ENCODE results near the gene RALY.
A peak's percentile ranks its signal among the peaks of the same experiment; 100 is the strongest.

The RALY gene

GRCh38 chr20:33977535-33977934, 16.2 kb upstream of the RALY start:
- Mint-ChIP-seq H3K27ac (no peak overlapping the region), H3K4me3 (no peak overlapping the region), H3K4me1 (peaks cover 0 to 4% of the 10 kb centered on the region in 2 donors), H3K9me3 (peaks cover 4 to 5% of the 10 kb centered on the region in 2 donors), H3K27me3 (peaks cover 6 to 13% of the 10 kb centered on the region in 2 donors), H3K36me3 (no peaks in the 10 kb centered on the region)
- no peak for ATAC-seq (replicated peaks)
- DNase-seq, result no peak

- Mint-ChIP-seq H3K27ac (no peak overlapping the region), H3K27me3 (peaks cover 6 to 13% of the 10 kb centered on the region in 2 donors), H3K4me1 (peaks cover 0 to 4% of the 10 kb centered on the region in 2 donors), H3K4me3 (no peak overlapping the region), H3K9me3 (peaks cover 4 to 5% of the 10 kb centered on the region in 2 donors), H3K36me3 (no peaks in the 10 kb centered on the region)
- DNase-seq, result no peak
- no peak for ATAC-seq (replicated peaks)
Observed at GRCh38 chr20:33979094-33979493, 14.6 kb upstream of the RALY start.

GRCh38 chr20:33981347-33981746, 12.4 kb upstream of the RALY start:
- ATAC-seq (replicated peaks) (no peak), DNase-seq (no peak)
- Mint-ChIP-seq H3K27me3 (peaks cover 6 to 13% of the 10 kb centered on the region in 2 donors), H3K27ac (no peak overlapping the region), H3K36me3 (no peaks in the 10 kb centered on the region), H3K9me3 (peaks cover 4 to 5% of the 10 kb centered on the region in 2 donors), H3K4me1 (peaks cover 0 to 2% of the 10 kb centered on the region in 2 donors), H3K4me3 (no peak overlapping the region)

- Mint-ChIP-seq H3K4me1 (no peaks in the 10 kb centered on the region), H3K27me3 (peaks cover 6 to 13% of the 10 kb centered on the region in 2 donors), H3K36me3 (no peaks in the 10 kb centered on the region), H3K4me3 (no peak overlapping the region), H3K9me3 (peaks cover 4 to 5% of the 10 kb centered on the region in 2 donors), H3K27ac (no peak overlapping the region)
- no peak for DNase-seq
- no peak for ATAC-seq (replicated peaks)
Observed at GRCh38 chr20:33981964-33982363, 11.7 kb upstream of the RALY start.

GRCh38 chr20:33983371-33983770, 10.3 kb upstream of the RALY start:
- ATAC-seq (replicated peaks) (no peak), DNase-seq (no peak)
- no peak overlapping the region for H3K27ac Mint-ChIP-seq
- H3K4me1 Mint-ChIP-seq, result peaks cover 0 to 4% of the 10 kb centered on the region in 2 donors
- peaks cover 0 to 13% of the 10 kb centered on the region in 2 donors for H3K27me3 Mint-ChIP-seq
- no peaks in the 10 kb centered on the region for H3K9me3 Mint-ChIP-seq
- H3K36me3 Mint-ChIP-seq, result no peaks in the 10 kb centered on the region
- H3K4me3 Mint-ChIP-seq, result no peak overlapping the region

DNA sequence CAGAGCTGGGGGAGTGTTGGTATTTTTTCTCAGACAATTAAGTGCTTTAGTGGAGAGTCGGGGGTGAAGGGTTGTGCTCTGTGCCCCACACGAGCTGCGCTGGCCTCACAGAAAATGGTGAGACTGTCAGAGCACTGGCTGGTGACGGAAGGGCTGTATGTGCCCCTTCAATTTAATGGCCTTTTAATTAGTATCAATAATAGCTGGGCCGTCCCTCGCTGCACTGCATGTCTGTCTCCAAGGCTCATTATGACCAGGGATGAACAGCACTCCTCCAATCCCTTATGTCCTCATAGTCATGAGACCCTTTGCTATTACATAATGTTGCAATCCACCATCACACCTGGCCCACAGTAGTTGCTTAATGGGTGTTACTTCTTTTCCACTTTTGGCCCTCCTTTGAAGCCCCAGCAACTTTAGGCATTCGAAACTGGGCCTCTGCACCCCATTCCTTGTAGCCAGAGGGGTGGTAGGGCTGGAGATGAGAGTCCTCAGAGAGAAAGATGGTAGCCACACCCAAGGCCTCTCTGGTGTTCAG, 9.5 kb upstream of the RALY start:
- Mint-ChIP-seq H3K27me3 (peaks cover 0 to 7% of the 10 kb centered on the region in 2 donors), H3K36me3 (peaks cover 7 to 8% of the 10 kb centered on the region in 2 donors), H3K4me3 (no peak overlapping the region), H3K4me1 (peaks cover 0 to 13% of the 10 kb centered on the region in 2 donors), H3K27ac (no peak overlapping the region), H3K9me3 (no peaks in the 10 kb centered on the region)
- ATAC-seq (replicated peaks) (no peak), DNase-seq (no peak)

DNA sequence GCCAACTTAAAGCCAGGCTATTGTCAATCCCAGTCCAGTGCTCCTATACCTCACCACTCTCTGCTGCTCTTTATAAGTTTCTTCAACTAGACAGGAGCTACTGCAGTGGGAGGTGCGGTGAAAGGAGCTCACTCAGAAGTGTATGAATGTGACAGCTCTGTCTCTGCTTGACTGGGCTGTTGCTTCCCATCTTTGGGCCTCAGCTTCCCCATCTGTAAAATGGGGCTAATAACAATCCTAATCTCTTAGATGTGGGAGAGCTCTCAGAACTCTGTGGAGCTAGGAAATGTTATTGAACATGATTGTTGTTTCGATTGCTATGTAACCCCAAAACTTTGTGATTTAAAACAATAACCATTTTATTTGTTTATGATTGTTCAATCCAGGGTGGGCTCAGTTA, 8.4 kb upstream of the RALY start:
- DNase-seq (no peak), ATAC-seq (replicated peaks) (no peak)
- no peaks in the 10 kb centered on the region for H3K9me3 Mint-ChIP-seq
- peaks cover 7 to 13% of the 10 kb centered on the region in 2 donors for H3K36me3 Mint-ChIP-seq
- no peak overlapping the region for H3K27ac Mint-ChIP-seq
- peaks cover 0 to 3% of the 10 kb centered on the region in 2 donors for H3K27me3 Mint-ChIP-seq
- H3K4me3 Mint-ChIP-seq, result no peak overlapping the region
- H3K4me1 Mint-ChIP-seq, result peaks cover 4 to 19% of the 10 kb centered on the region in 2 donors

DNA sequence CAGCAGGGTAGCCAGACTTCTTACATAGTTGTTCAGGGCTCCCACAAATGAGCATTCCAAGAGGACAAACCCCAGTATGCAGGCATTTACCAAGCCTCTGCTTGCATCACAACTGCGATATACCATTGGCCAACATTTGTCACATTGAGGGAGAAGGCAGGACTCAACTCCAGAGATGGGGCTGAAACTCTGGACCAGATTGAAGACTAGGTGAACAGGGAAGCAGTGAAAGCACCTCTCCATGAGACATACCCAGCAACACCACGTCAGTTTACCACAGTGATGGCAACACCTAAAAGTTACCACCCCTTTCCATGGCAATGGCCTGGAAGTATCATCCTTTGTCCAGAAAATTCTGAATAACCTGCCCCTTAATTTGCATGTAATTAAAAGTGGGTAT, 7.9 kb upstream of the RALY start:
- ATAC-seq (replicated peaks) (no peak), DNase-seq (no peak)
- Mint-ChIP-seq H3K36me3 (peaks cover 10 to 13% of the 10 kb centered on the region in 2 donors), H3K9me3 (no peaks in the 10 kb centered on the region), H3K4me1 (peaks cover 6 to 24% of the 10 kb centered on the region in 2 donors), H3K27ac (no peak overlapping the region), H3K4me3 (no peak overlapping the region), H3K27me3 (peaks cover 0 to 1% of the 10 kb centered on the region in 2 donors)

- H3K9me3 Mint-ChIP-seq, result no peaks in the 10 kb centered on the region
- peaks cover 12 to 15% of the 10 kb centered on the region in 2 donors for H3K36me3 Mint-ChIP-seq
- H3K27ac Mint-ChIP-seq, result no peak overlapping the region
- no peaks in the 10 kb centered on the region for H3K27me3 Mint-ChIP-seq
- no peak for ATAC-seq (replicated peaks)
- peaks cover 9 to 33% of the 10 kb centered on the region in 2 donors for H3K4me1 Mint-ChIP-seq
- no peak for DNase-seq
- no peak overlapping the region for H3K4me3 Mint-ChIP-seq
Observed at GRCh38 chr20:33986560-33987216, 7.0 kb upstream of the RALY start.

GRCh38 chr20:33990075-33990474, 3.6 kb upstream of the RALY start:
- H3K4me3 Mint-ChIP-seq, result no peak overlapping the region
- ATAC-seq (replicated peaks), result no peak

DNA sequence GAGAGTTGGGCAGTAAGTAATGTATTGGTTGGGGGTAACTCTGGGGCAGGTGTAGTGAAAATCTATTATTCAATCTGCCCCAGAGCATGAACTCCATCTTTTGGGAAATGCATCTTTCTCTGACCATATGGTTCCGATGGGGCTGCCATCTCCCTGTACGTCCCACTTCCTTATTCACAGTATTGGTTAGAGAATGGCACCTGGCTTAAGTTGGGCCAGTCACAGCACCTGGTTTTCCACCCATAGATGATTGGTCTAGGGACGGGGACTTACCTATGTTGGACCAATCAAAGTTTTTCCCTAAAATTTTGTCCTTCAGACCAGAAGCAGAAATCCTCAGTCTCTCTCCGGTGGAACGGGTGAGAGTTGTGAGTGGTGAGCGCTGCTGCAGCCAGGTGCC, 2.2 kb upstream of the RALY start:
- H3K4me1 Mint-ChIP-seq, result peaks cover 21 to 55% of the 10 kb centered on the region in 2 donors
- H3K36me3 Mint-ChIP-seq, result peaks cover 15 to 17% of the 10 kb centered on the region in 2 donors
- no peaks in the 10 kb centered on the region for H3K9me3 Mint-ChIP-seq
- ATAC-seq (replicated peaks) (no peak), DNase-seq (no peak)
- H3K4me3 Mint-ChIP-seq, result peak overlapping the region; percentile 85 to 94
- H3K27ac Mint-ChIP-seq, result peak overlapping the region; percentile 69
- H3K27me3 Mint-ChIP-seq, result no peaks in the 10 kb centered on the region

More at GRCh38 chr20:33990075-33990474, 3.6 kb upstream of the RALY start:
- Mint-ChIP-seq H3K27me3 (no peaks in the 10 kb centered on the region), H3K27ac (no peak overlapping the region), H3K4me1 (peaks cover 12 to 42% of the 10 kb centered on the region in 2 donors), H3K9me3 (no peaks in the 10 kb centered on the region), H3K36me3 (peaks cover 15 to 17% of the 10 kb centered on the region in 2 donors)
- DNase-seq, result no peak

- Mint-ChIP-seq H3K4me3 (peak overlapping the region; percentile 85 to 94), H3K9me3 (no peaks in the 10 kb centered on the region), H3K36me3 (peaks cover 17% of the 10 kb centered on the region in 2 donors), H3K27ac (peak overlapping the region; percentile 99), H3K27me3 (no peaks in the 10 kb centered on the region), H3K4me1 (peaks cover 28 to 63% of the 10 kb centered on the region in 2 donors)
- ATAC-seq (replicated peaks) (no peak), DNase-seq (no peak)
Observed at GRCh38 chr20:33992145-33992922, 1.4 kb upstream of the RALY start.

DNA sequence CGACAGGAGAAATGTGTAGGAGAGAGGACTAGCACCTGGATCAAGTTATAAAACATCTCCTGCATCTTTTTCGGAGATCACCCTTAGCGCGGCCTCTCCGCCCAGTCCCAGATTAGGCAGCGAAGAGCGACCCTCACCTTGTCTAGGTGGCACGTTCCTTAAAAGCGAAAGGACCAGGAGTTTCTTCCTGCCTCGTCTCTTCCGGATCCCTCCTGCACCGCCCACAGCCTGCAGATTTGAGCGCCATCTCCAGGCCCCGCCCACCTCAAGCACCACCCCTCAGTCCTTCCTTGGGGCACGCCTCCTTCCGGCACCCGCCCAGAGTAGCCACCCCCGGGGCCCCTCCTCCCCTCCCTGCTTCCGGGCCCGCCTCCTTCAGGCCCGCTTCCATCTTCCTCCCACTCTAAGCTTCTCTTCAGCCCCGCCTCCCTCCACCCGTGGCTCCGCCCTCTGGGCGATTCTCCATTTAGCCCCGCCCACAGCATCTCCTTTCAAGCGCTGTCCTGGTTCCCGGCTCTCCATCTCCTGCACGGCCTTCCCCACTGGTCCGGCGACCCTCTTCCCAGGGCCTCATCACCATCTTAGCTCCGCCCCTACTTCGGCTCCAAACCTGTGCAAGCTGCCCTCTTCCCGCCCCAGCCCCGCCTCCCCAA, 662 bp upstream of the RALY start:
- DNase-seq (peak; percentile 98), ATAC-seq (replicated peaks) (peak; percentile 78 to 87)
- peaks cover 19 to 20% of the 10 kb centered on the region in 2 donors for H3K36me3 Mint-ChIP-seq
- peak overlapping the region; percentile 85 to 94 for H3K4me3 Mint-ChIP-seq
- peaks cover 34 to 70% of the 10 kb centered on the region in 2 donors for H3K4me1 Mint-ChIP-seq
- H3K9me3 Mint-ChIP-seq, result no peaks in the 10 kb centered on the region
- peak overlapping the region; percentile 99 for H3K27ac Mint-ChIP-seq
- H3K27me3 Mint-ChIP-seq, result no peaks in the 10 kb centered on the region

Data from stimulated activated naive B cell treated with anti-CD40 and anti-IgM and Interleukin-4, amounts not matched to agents 10 μg/mL and 1 μg/mL and 100 μg/mL, for 72 hours (primary cell).